MCF 10A (cell line): ENCODE measurements around the gene LSM7. TPM values are rescaled to one million over a fixed set of nuclear protein-coding genes. Genes with fewer than 3 reads are reported as not detected.

Source experiments
- BruUV-seq: library from RNA; stranded (reverse); fragments of 400-500 nt; replicated peaks from 2 replicates; lab custom pipeline; 2021; lab: Mats Ljungman, UMichigan
- CTCF ChIA-PET: fragments of 300-600 bp; sonication (Branson Sonifier 250); formaldehyde crosslinking; extraction: SDS; loops from one replicate; lab custom pipeline; 2021; ENCODE audit warnings: antibody characterized with exemption, inconsistent platforms; lab: Yijun Ruan, JAX
- POLR2A ChIA-PET: fragments of 300-600, 350-650 bp; sonication (Branson Sonifier 250); formaldehyde crosslinking; extraction: SDS; loops from one replicate; lab custom pipeline; 2020; ENCODE audit warnings: antibody characterized with exemption, inconsistent platforms; lab: Yijun Ruan, JAX
- DNase-seq: peaks from one replicate; pipeline ENCODE4 v3.0.0-alpha.2; 2018; ENCODE audit not compliant: unreplicated experiment
- H3K27ac Mint-ChIP-seq: one replicate; pipeline ENCODE4 v1.8.0; 2022; ENCODE audit warnings: mild to moderate bottlenecking, low read depth, mixed read lengths; ENCODE audit not compliant: unreplicated experiment
- H3K27me3 Mint-ChIP-seq: one replicate; pipeline ENCODE4 v1.8.0; 2022; ENCODE audit warnings: mixed read lengths; ENCODE audit not compliant: insufficient read depth, unreplicated experiment
- H3K36me3 Mint-ChIP-seq: one replicate; pipeline ENCODE4 v1.8.0; 2022; ENCODE audit warnings: mild to moderate bottlenecking, moderate library complexity, mixed read lengths; ENCODE audit not compliant: insufficient read depth, unreplicated experiment
- H3K4me1 Mint-ChIP-seq: one replicate; pipeline ENCODE4 v1.8.0; 2022; ENCODE audit warnings: mixed read lengths; ENCODE audit not compliant: insufficient read depth, unreplicated experiment
- H3K4me3 Mint-ChIP-seq: one replicate; pipeline ENCODE4 v1.8.0; 2022; ENCODE audit warnings: mild to moderate bottlenecking, moderate library complexity, mixed read lengths; ENCODE audit not compliant: unreplicated experiment
- H3K9me3 Mint-ChIP-seq: one replicate; pipeline ENCODE4 v1.8.0; 2022; ENCODE audit warnings: mixed read lengths; ENCODE audit not compliant: unreplicated experiment
- CTCF ChIP-seq: fragments of 200-600 bp; IDR thresholded peaks from one replicate; pipeline ENCODE4 v1.8.0; 2022; ENCODE audit warnings: antibody characterized with exemption, mild to moderate bottlenecking; ENCODE audit not compliant: unreplicated experiment
- intact Hi-C: fragments of 100-400 bp; cut with micrococcal nuclease; formaldehyde crosslinking; loops from 2 replicates; pipeline ENCODE4 v1.14.1; 2022
- total RNA-seq: library from RNA; stranded (reverse); gene quantifications from 2 replicates; pipeline ENCODE4 v1.2.3, GENCODE V29; 2022

The LSM7 gene
- total RNA-seq, 1 experiment from 2014 or later, result 135 TPM

- no peak for TF ChIP-seq CTCF
- Mint-ChIP-seq H3K27ac (no peak overlapping the region), H3K4me1 (peaks cover 5% of the 10 kb centered on the region), H3K4me3 (no peak overlapping the region), H3K27me3 (peaks cover 16% of the 10 kb centered on the region), H3K9me3 (no peaks in the 10 kb centered on the region), H3K36me3 (no peaks in the 10 kb centered on the region)
- ChIA-PET CTCF (no interaction called here), POLR2A (no interaction called here)
- DNase-seq, result no peak
- intact Hi-C loops, result no loop called here
- no TSS peak for BruUV-seq
Measured at GRCh38 chr19:2307518-2308012, 20.8 kb downstream of the LSM7 start.

- CTCF ChIA-PET, result no interaction called here
Measured at GRCh38 chr19:2306971-2307370, 21.4 kb downstream of the LSM7 start.

GRCh38 chr19:2306281-2306806, 22.0 kb downstream of the LSM7 start:
- intact Hi-C loops, result no loop called here
- H3K36me3 Mint-ChIP-seq, result no peaks in the 10 kb centered on the region
- TF ChIP-seq CTCF, result no peak
- no TSS peak for BruUV-seq
- CTCF ChIA-PET, result no interaction called here
- H3K9me3 Mint-ChIP-seq, result no peaks in the 10 kb centered on the region
- POLR2A ChIA-PET, result no interaction called here
- no peak overlapping the region for H3K4me3 Mint-ChIP-seq
- H3K4me1 Mint-ChIP-seq, result peaks cover 5% of the 10 kb centered on the region
- peaks cover 16% of the 10 kb centered on the region for H3K27me3 Mint-ChIP-seq
- H3K27ac Mint-ChIP-seq, result no peak overlapping the region
- no peak for DNase-seq

More at GRCh38 chr19:2306971-2307370, 21.4 kb downstream of the LSM7 start:
- no peak for TF ChIP-seq CTCF
- no peak overlapping the region for H3K4me3 Mint-ChIP-seq
- no peak for DNase-seq
- no TSS peak for BruUV-seq
- H3K4me1 Mint-ChIP-seq, result peaks cover 5% of the 10 kb centered on the region
- intact Hi-C loops, result no loop called here
- POLR2A ChIA-PET, result no interaction called here
- H3K27me3 Mint-ChIP-seq, result peaks cover 16% of the 10 kb centered on the region
- H3K9me3 Mint-ChIP-seq, result no peaks in the 10 kb centered on the region
- H3K36me3 Mint-ChIP-seq, result no peaks in the 10 kb centered on the region
- H3K27ac Mint-ChIP-seq, result no peak overlapping the region

GRCh38 chr19:2305452-2306280, 22.7 kb downstream of the LSM7 start:
- BruUV-seq, result no TSS peak
- no peak for DNase-seq
- Mint-ChIP-seq H3K4me1 (peaks cover 5% of the 10 kb centered on the region), H3K27ac (no peak overlapping the region), H3K4me3 (no peak overlapping the region), H3K36me3 (no peaks in the 10 kb centered on the region), H3K9me3 (no peaks in the 10 kb centered on the region), H3K27me3 (peaks cover 16% of the 10 kb centered on the region)
- CTCF ChIA-PET, result no interaction called here
- intact Hi-C loops, result no loop called here
- POLR2A ChIA-PET, result interaction anchor here (0.6 kb wide), 1 partner anchor 8 kb away, joined by 4 read pairs; no protein-coding TSS in a partner anchor
- no peak for TF ChIP-seq CTCF
